ENCODE results near the gene CTNNA2.

The CTNNA2 gene

GRCh38 chr2:79619442-79619841 is 106.6 kb downstream of the CTNNA2 start:
- no peak for DNase-seq

GRCh38 chr2:79619976-79620375 is 107.1 kb downstream of the CTNNA2 start:
- no peak for DNase-seq

- no peak for DNase-seq
Observed at GRCh38 chr2:79620679-79621078, 107.8 kb downstream of the CTNNA2 start.

DNA sequence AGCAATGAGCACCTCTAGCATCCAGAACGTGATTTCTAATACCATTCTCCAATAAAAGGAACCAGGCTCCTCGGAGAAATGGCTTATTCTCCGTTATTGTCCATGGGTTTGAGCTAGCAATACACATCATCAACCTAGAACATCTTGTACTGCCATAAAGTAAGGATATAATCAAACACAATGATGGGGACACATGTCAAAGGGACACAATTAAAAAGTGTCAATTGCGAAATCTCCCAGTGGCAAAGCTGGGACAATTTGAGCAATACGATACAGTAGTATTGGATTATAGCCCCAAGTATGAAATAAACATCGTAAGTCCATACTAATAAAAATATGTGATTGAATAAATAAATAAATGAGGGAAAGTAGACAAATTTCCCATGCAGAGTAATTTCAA is 108.4 kb downstream of the CTNNA2 start:
- DNase-seq, result no peak

DNA sequence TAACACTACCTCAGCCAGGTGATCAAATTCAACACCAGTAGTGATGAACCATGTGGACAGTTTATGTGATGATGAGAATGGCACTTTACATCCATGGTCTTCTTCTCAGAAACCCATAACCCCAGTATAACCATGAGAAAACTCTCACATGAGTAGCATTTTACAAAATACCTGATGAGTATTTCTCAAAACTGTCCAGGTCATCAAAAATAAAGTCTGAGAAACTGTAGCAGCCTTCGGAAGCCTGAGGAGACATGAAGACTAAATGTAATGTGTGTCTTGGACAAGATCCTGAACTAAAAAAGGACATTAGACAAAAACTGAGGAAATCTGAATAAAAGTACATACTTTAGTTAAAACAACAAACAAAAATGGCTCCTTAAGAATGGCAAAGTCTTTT is 108.9 kb downstream of the CTNNA2 start:
- no peak for DNase-seq

- DNase-seq, result no peak
Observed at GRCh38 chr2:79622508-79622907, 109.7 kb downstream of the CTNNA2 start.

GRCh38 chr2:79627237-79627636 is 114.4 kb downstream of the CTNNA2 start:
- no peak for DNase-seq

GRCh38 chr2:79630060-79630459 is 117.2 kb downstream of the CTNNA2 start:
- no peak for DNase-seq

- no peak for DNase-seq
Observed at GRCh38 chr2:79630972-79631557, 118.2 kb downstream of the CTNNA2 start.

DNA sequence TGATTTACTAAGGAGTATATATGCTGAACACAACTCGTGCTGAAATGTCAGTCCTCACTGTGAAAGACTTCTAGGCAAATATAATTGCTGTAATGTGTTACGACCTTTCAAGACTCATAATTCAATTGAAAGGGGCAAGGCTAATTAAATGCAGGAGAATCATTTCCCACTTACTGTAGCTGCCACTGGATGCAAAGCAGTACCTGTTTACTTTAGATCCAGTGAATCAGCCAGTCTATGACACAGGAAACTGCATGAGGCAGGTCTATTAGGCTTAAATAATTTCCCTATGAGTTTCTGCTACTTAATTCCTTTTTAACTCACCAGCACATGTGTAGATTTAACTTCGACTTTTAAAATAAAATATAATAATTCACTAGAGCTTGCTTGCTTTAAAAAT is 125.6 kb downstream of the CTNNA2 start:
- peak; percentile 10 for DNase-seq

DNA sequence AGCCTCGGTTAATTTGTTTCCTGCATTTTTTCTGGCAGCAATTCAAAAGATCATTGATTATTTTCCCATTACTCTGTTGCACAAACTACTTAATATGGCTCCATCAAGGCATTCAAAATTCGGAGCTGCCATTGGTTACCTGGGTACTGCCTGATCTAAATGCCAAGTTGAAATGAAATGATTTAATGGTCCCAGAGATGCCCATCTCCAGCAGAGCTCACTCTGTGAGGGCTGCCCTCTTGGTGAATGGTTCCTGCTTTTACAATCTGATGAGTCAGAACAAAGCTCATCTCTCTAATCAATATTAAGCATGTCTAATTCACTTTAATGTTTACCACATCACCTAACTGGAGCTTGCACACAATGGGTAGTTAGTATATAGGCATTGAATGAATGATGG is 126.1 kb downstream of the CTNNA2 start:
- DNase-seq, result no peak

- DNase-seq, result no peak
Observed at GRCh38 chr2:79640001-79640400, 127.2 kb downstream of the CTNNA2 start.

GRCh38 chr2:79649531-79649930 is 136.7 kb downstream of the CTNNA2 start:
- DNase-seq, result no peak

DNA sequence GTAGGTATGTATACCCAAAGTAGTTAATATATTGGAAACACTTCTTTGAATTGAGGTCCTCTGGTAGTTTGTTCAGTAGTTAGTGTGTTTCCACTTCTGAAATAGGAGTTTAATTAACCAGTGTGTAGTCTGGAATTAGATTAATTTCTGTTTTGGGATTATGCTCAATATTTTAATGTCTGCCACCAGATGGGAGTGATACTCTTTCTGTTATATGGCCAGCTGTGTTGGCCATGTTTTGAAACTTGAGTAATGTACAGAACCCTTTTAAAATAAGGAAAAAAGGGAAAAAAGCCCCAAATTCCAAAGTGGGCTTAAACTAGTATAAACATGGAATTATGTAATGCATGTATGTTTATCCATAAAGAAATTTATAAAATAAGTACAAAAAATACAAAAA is 147.7 kb downstream of the CTNNA2 start:
- no peak for DNase-seq

GRCh38 chr2:79665091-79665490 is 152.2 kb downstream of the CTNNA2 start:
- no peak for DNase-seq

GRCh38 chr2:79666430-79666829 is 153.6 kb downstream of the CTNNA2 start:
- no peak for DNase-seq

DNA sequence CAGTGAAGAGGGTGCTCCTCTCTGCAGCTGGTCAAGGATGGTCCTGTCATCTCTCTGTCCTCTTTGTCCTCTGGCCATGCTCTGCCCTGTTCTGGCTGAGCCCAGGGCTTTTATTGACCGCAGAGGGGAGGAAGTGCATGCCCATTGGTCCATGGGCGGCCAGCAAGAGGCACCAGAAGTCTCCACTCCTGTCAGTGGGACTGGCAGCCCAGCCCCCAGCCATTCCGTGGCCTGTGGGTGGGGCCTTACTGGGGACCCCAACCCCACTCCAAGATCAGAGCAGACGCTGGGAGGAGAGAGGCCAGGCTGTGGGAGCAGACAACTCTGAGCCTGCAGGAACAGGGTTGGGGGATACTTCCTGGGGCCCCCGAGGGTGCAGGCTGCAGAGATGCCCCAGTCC is 156.9 kb downstream of the CTNNA2 start:
- DNase-seq, result no peak

- DNase-seq, result no peak
Observed at GRCh38 chr2:79670198-79670597, 157.3 kb downstream of the CTNNA2 start.

GRCh38 chr2:79686884-79687283 is 174.0 kb downstream of the CTNNA2 start:
- DNase-seq, result no peak

GRCh38 chr2:79695248-79695647 is 182.4 kb downstream of the CTNNA2 start:
- DNase-seq, result no peak

DNA sequence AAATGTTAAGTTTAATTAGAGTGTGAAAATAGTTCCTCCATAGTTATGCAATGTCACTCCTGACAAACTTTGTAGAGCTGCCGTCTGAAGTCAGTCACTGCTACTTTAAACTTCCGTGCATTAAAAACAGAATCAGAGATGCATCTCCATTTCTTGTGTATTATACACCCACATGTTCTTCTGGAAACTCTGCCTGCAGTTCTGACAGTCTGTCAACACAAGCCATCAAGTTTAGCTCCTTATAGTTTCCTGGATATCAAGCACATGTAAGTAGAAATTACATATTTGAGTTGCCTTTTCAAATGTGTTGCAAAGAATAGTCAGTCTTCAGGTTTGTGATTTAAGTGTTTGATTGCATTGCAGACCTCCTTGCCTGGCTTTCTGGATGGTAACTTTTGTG is 184.3 kb downstream of the CTNNA2 start:
- DNase-seq, result no peak

DNA sequence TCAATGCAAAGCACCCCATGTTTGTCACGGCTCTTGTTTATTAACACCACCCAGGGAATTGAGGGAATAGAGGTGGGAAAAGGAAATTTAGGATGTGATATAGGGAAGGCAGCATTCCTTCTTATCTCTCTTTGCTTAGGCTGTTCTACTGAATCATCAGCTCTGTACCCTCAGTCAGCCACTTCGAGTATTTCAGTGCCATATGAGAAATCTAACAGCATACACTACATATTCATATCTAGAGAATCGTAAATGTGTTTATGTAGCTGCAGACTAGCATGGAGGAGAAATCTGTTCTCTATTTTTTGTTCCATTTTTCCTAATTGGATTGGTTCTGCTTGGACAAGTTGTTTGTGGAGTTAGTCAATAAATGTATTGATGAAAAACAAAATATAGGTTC is 187.8 kb downstream of the CTNNA2 start:
- no peak for DNase-seq

GRCh38 chr2:79702905-79703304 is 190.1 kb downstream of the CTNNA2 start:
- no peak for DNase-seq

- no peak for DNase-seq
Observed at GRCh38 chr2:79711098-79711497, 198.2 kb downstream of the CTNNA2 start.

DNA sequence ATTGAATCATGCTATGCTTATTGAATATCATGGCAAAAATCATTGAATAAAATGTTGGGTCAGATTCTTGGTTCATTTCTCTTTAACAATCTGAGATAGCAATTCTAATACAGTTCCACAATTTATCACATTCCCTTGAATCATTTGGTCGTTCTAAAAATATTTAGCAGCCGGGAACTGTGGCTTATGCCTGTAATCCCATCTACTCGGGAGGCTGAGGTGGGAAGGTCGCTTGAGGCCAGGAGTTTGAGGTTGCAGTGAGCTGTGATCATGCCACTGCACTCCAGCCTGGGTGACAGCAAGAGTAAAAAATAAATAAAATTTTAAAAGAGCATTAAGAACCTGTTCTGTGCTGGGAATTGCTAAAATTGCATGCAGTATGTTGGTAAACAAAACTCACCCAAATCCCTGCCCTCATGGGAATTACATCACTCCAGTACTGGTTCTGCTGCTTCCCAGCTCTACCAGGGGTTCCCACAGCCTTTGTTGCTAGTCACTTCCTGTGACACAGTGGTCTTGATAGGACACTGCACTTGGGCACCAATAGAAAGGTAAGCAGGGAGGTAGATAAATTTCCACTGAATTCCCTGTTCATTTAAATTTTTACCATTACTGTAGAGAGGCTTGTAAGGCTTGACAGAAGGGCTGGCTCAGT is 200.4 kb downstream of the CTNNA2 start:
- no peak for DNase-seq

Measured in NCI-H510A (cell line).